ENCODE data around the gene RBM18.

DNA sequence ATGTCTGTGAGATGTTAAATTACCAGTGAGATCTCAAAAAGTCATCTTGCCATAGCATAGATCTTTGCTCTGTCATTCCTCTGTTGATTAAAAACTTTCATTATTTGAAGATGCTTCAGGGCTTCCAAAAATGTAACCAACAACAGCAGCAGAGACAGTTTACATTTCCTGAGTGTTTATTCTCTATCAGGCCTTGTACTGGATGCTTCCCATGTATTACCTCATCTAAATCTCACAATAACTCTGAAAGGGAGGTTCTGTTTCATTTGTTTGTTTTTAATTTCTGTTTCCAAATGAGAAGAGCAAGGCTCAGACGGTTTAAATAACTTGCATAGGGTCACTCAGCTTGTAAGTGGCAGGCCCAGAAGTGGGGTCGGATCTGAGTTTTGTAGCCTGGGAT lies 45.2 kb upstream of the RBM18 start:
- no peak for TF ChIP-seq YY1 (IDR thresholded peaks at IDR 0.05; ENCODE audit: insufficient read depth, insufficient read length)
- no peak for TF ChIP-seq ZNF274 (IDR thresholded peaks at IDR 0.05; ENCODE audit: low read depth, low read length)
